Endothelial cell of umbilical vein (primary cell): ENCODE data around the gene HELZ2. TPM values are rescaled to one million over a fixed set of nuclear protein-coding genes. Genes with fewer than 3 reads are reported as not detected.

Source experiments
- BruUV-seq: library from RNA; stranded (reverse); fragments of 400-500 nt; replicated peaks from 2 replicates; lab custom pipeline; 2021; lab: Mats Ljungman, UMichigan
- CTCF ChIA-PET: fragments of 300-600, 350-600 bp; sonication (Branson Sonifier 250); formaldehyde crosslinking; loops from one replicate; lab custom pipeline; 2021; ENCODE audit warnings: antibody characterized with exemption, inconsistent platforms; lab: Charles Lee
- POLR2A ChIA-PET: fragments of 300-600, 350-600 bp; sonication (Branson Sonifier 250); formaldehyde crosslinking; loops from one replicate; lab custom pipeline; 2021; ENCODE audit warnings: antibody characterized with exemption, inconsistent platforms; lab: Charles Lee
- DNase-seq: peaks from one replicate; pipeline ENCODE4 v3.0.0-alpha.2; 2011; ENCODE audit warnings: low read depth, low spot score
- FAIRE-seq: peaks from 2 replicates; lab custom pipeline; 2011; peaks lifted over from hg19 to GRCh38; lab: Jason Lieb, UNC
- H2AFZ ChIP-seq: 2 replicates; pipeline ENCODE4 v1.6.0; 2012; ENCODE audit warnings: low read depth, low read length, control low read depth, inconsistent platforms
- H3K27ac ChIP-seq: 2 replicates; pipeline ENCODE4 v1.5.1; 2011; ENCODE audit warnings: low read depth, mild to moderate bottlenecking, control low read depth, low read length, moderate library complexity; ENCODE audit not compliant: insufficient read depth
- H3K27me3 ChIP-seq, 2 experiments: 2 replicates each; pipeline versions ENCODE4 v1.6.0 to v1.6.1; 2011; ENCODE audit warnings: low read length in 2 of 2, mixed read lengths in 1 of 2; ENCODE audit not compliant: control insufficient read depth in 2 of 2, insufficient read depth in 2 of 2
- H3K36me3 ChIP-seq, 2 experiments: 2 replicates in 1 of 2; 3 replicates in 1 of 2; pipeline ENCODE4 v1.5.1; 2011; ENCODE audit warnings: low read length in 2 of 2, mild to moderate bottlenecking in 1 of 2, moderate library complexity in 1 of 2; ENCODE audit not compliant: control insufficient read depth in 2 of 2, insufficient read depth in 2 of 2; ENCODE audit errors: extremely low read depth in 1 of 2
- H3K4me1 ChIP-seq: 3 replicates; pipeline ENCODE4 v1.5.1; 2011; ENCODE audit warnings: mild to moderate bottlenecking, low read length; ENCODE audit not compliant: control insufficient read depth, insufficient read depth; ENCODE audit errors: extremely low read depth
- H3K4me2 ChIP-seq: 2 replicates; pipeline ENCODE4 v1.6.1; 2011; ENCODE audit warnings: low read length, control low read depth, mixed read lengths; ENCODE audit not compliant: insufficient read depth
- H3K4me3 ChIP-seq, 3 experiments: fragments of 200-600 bp in 1 of 3; sonication (generic), shearing (Covaris generic) in 1 of 3; replicated peaks in 1 of 3; 2 replicates each; pipeline ENCODE4 v1.5.1; 2011 to 2016; ENCODE audit warnings: control low read depth in 3 of 3, low read length in 3 of 3, mild to moderate bottlenecking in 2 of 3, inconsistent platforms in 1 of 3, low read depth in 1 of 3, moderate library complexity in 1 of 3; ENCODE audit not compliant: insufficient read depth in 1 of 3
- H3K79me2 ChIP-seq: 2 replicates; pipeline ENCODE4 v1.6.0; 2012; ENCODE audit warnings: low read length, inconsistent platforms; ENCODE audit not compliant: control insufficient read depth, insufficient read depth
- H3K9ac ChIP-seq: replicated peaks from 2 replicates; pipeline ENCODE3; 2011; ENCODE audit warnings: low read length, control low read depth; ENCODE audit not compliant: insufficient read depth; ENCODE audit errors: extremely low read depth
- H3K9me1 ChIP-seq: replicated peaks from 3 replicates; pipeline ENCODE4 v1.6.0; 2011; ENCODE audit warnings: mild to moderate bottlenecking, low read length; ENCODE audit not compliant: control insufficient read depth, insufficient read depth; ENCODE audit errors: extremely low read depth
- H3K9me3 ChIP-seq: replicated peaks from 2 replicates; pipeline ENCODE4 v1.5.1; 2012; ENCODE audit warnings: low read length, inconsistent platforms; ENCODE audit not compliant: control insufficient read depth, insufficient read depth
- H4K20me1 ChIP-seq: replicated peaks from 2 replicates; pipeline ENCODE3; 2011; ENCODE audit warnings: mild to moderate bottlenecking, low read length; ENCODE audit not compliant: control insufficient read depth, insufficient read depth; ENCODE audit errors: extremely low read depth
- CTCF ChIP-seq, 2 donors: IDR thresholded peaks; 1 replicate in 1 of 2; 2 replicates in 1 of 2; pipeline ENCODE4 v1.5.1; 2011; ENCODE audit warnings: low read length in 2 of 2, mild to moderate bottlenecking in 2 of 2, moderate library complexity in 2 of 2, control low read depth in 1 of 2, inconsistent platforms in 1 of 2, low read depth in 1 of 2; ENCODE audit not compliant: insufficient read depth in 1 of 2; ENCODE audit errors: extremely low read depth in 1 of 2
- EZH2 ChIP-seq: IDR thresholded peaks from 2 replicates; pipeline ENCODE4 v1.6.1; 2012; ENCODE audit warnings: borderline replicate concordance, low read depth, mild to moderate bottlenecking, moderate library complexity, low read length, inconsistent platforms; ENCODE audit not compliant: severe bottlenecking
- GATA2 ChIP-seq: IDR thresholded peaks from 2 replicates; pipeline ENCODE4 v1.7.0; 2011; ENCODE audit warnings: low read depth, mild to moderate bottlenecking, moderate library complexity, mixed read lengths, low read length; ENCODE audit not compliant: insufficient read length, insufficient read depth
- JUN ChIP-seq: IDR thresholded peaks from 2 replicates; pipeline ENCODE4 v1.6.1; 2011; ENCODE audit warnings: borderline replicate concordance, low read depth; ENCODE audit not compliant: insufficient read length, insufficient read depth
- MYC ChIP-seq: IDR thresholded peaks from one replicate; pipeline ENCODE4 v1.6.1; 2011; ENCODE audit warnings: mild to moderate bottlenecking, low read depth, low read length
- POLR2A ChIP-seq: IDR thresholded peaks from 2 replicates; pipeline ENCODE4 v1.6.1; 2012; ENCODE audit warnings: low read depth, mild to moderate bottlenecking, control low read depth, low read length
- POLR2AphosphoS5 ChIP-seq: IDR thresholded peaks from 2 replicates; pipeline ENCODE4 v1.6.1; 2012; ENCODE audit warnings: low read depth, mild to moderate bottlenecking, control low read depth, low read length, moderate library complexity; ENCODE audit not compliant: insufficient read depth
- dilution Hi-C: fragments of 300-500 bp; cut with MboI; formaldehyde crosslinking; loops from one replicate; pipeline ENCODE4 v1.15.0; 2019; ENCODE audit warnings: low sequenced_read_pairs; ENCODE audit not compliant: extremely low pct_ligation_motif_present
- intact Hi-C: fragments of 100-400 bp; cut with micrococcal nuclease; formaldehyde crosslinking; loops from one replicate; pipeline ENCODE4 v1.10.0; 2022
- polyA plus RNA-seq, 4 experiments: library from polyadenylated mRNA; depleted of rRNA in 3 of 4; stranded (reverse) in 3 of 4; unstranded in 1 of 4; fragments of >200 nt; gene quantifications; 2 replicates each; pipeline versions ENCODE4 v1.2.1 to v1.2.3, GENCODE V29; 2011 to 2012; ENCODE audit warnings: missing spikeins in 1 of 4
- total RNA-seq: library from RNA; stranded (reverse); gene quantifications from 2 replicates; pipeline ENCODE4 v1.2.3, GENCODE V29; 2021

The HELZ2 gene
- total and polyA plus RNA-seq, 2 donors (not counting 3 experiments of a cell fraction or from before 2014, with no cell fraction given), result 10.6 to 33.2 TPM

GRCh38 chr20:63562461-63563224 is 11.4 kb downstream of the HELZ2 start:
- Histone ChIP-seq H3K9me1 (no peaks in the 10 kb centered on the region), H3K4me3 (no peak overlapping the region), H3K9me3 (no peaks in the 10 kb centered on the region), H4K20me1 (no peaks in the 10 kb centered on the region), H3K27me3 (no peaks in the 10 kb centered on the region), H3K36me3 (peaks cover 0 to 17% of the 10 kb centered on the region in 2 experiments), H3K9ac (no peak overlapping the region), H3K4me1 (no peaks in the 10 kb centered on the region), H3K79me2 (no peaks in the 10 kb centered on the region), H2AFZ (no peak overlapping the region), H3K4me2 (no peak overlapping the region), H3K27ac (no peak overlapping the region)
- no TSS peak for BruUV-seq
- ChIA-PET CTCF (no interaction called here), POLR2A (no interaction called here)
- TF ChIP-seq GATA2 (no peak), MYC (no peak), CTCF (IDR thresholded peaks at IDR 0.05; ENCODE audit: extremely low read depth in 1 of 2, insufficient read depth in 1 of 2, low read depth in 1 of 2, low read length in 2 of 2) (no peak), POLR2A (no peak), POLR2AphosphoS5 (no peak), EZH2 (no peak), JUN (no peak)
- DNase-seq (no peak), FAIRE-seq (no peak)
- intact Hi-C loops, result no loop called here
- dilution Hi-C loops, result no loop called here
